ENCODE measurements around the gene TMEM121. TPM values are rescaled to one million over a fixed set of nuclear protein-coding genes. Genes with fewer than 3 reads are reported as not detected.
"Not testable (repeated sequence)": the region's sequence is repeated elsewhere in the genome, so short reads cannot be mapped to it uniquely, and the experiment has no call there.

The TMEM121 gene
- total RNA-seq, 5 donors from 2014 or later (not counting 1 experiment from before 2014, with no cell fraction given), result 1.8 to 6.7 (median 4.0) TPM

DNA sequence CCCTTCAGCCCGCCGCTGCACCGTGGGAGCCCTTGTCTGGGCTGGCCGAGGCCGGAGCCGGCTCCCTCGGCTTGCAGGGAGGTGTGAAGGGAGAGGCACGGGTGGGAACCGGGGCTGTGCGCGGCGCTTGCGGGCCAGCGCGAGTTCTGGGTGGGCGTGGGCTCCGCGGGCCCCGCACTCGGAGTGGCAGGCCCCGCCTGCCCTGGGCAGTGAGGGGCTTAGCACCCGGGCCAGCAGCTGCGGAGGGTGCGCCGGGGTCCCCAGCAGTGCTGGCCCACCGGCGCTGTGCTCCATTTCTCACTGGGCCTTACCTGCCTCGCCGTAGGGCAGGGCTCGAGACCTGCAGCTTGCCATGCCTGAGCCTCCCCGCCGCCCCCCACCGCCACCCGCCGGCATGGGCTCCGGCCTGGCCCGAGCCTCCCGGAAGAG is 21.4 kb downstream of the TMEM121 start:
- CTCF ChIA-PET, result no interaction called here
- Mint-ChIP-seq H3K4me1 (no peaks in the 10 kb centered on the region), H3K27me3 (peaks cover 0 to 5% of the 10 kb centered on the region in 2 donors), H3K9me3 (peaks cover 0 to 3% (median 0%) of the 10 kb centered on the region in 3 donors), H3K4me3 (no peak overlapping the region), H3K36me3 (no peaks in the 10 kb centered on the region), H3K27ac (no peak overlapping the region)
- H3K4me1 ChIP-seq (ENCODE audit: control insufficient read depth in 1 of 2, extremely low read depth in 1 of 2, insufficient read depth in 2 of 2, low read length in 2 of 2), result no peaks in the 10 kb centered on the region
- DNase-seq (no peak), ATAC-seq (replicated peaks in 1 of 4) (no peak)
- no peak overlapping the region for H3K4me3 ChIP-seq (ENCODE audit: control insufficient read depth in 1 of 2, extremely low read depth in 1 of 2, low read length in 1 of 2)
- peaks cover 0 to 9% of the 10 kb centered on the region in 2 experiments for H3K27me3 ChIP-seq (replicated peaks in 1 of 2; ENCODE audit: control insufficient read depth in 2 of 2, extremely low read depth in 1 of 2, insufficient read depth in 2 of 2, low read length in 1 of 2)
- WGBS (ENCODE audit: insufficient coverage), result 96% methylated on average over 33 of the region's 38 CpGs
- H3K27ac ChIP-seq (ENCODE audit: low read length), result no peak overlapping the region
- POLR2A ChIA-PET, result no interaction called here
- no peaks in the 10 kb centered on the region for H3K9me3 ChIP-seq
- H3K36me3 ChIP-seq (ENCODE audit: control insufficient read depth in 2 of 2, extremely low read depth in 1 of 2, insufficient read depth in 1 of 2, low read length in 1 of 2), result no peaks in the 10 kb centered on the region

DNA sequence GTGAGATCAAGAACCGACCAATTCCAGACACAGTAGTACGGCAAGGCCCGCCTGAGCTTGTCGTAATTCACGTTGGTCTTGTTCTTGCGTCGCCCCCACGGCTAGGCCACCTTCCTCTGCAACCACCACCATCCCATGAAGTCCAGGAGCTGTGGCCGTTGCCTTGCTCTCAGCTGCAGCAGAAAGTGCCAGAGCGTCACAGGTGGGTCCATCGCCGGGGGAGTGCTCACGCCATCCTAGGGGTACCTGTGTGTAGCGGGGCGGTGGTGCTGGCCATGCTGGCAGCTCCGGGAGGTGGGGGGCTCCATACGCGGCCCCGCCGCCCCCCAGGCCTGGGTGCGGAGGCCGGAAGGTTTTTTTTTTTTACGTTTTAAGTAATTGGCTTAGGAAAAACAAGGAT is 23.1 kb downstream of the TMEM121 start:
- ATAC-seq (replicated peaks in 1 of 4) (no peak), DNase-seq (no peak)
- no peak overlapping the region for H3K4me3 Mint-ChIP-seq
- H3K27ac Mint-ChIP-seq, result no peak overlapping the region
- CTCF ChIA-PET, result no interaction called here
- no peak overlapping the region for H3K27ac ChIP-seq (ENCODE audit: low read length)
- POLR2A ChIA-PET, result interaction anchor here in 1 of 2 donors (0.7 kb wide), 1 partner anchor 16 kb away, joined by 3 read pairs; no protein-coding TSS in a partner anchor
- H3K36me3 ChIP-seq (ENCODE audit: control insufficient read depth in 2 of 2, extremely low read depth in 1 of 2, insufficient read depth in 1 of 2, low read length in 1 of 2), result no peaks in the 10 kb centered on the region
- H3K27me3 ChIP-seq (replicated peaks in 1 of 2; ENCODE audit: control insufficient read depth in 2 of 2, extremely low read depth in 1 of 2, insufficient read depth in 2 of 2, low read length in 1 of 2), result peaks cover 0 to 9% of the 10 kb centered on the region in 2 experiments
- WGBS (ENCODE audit: insufficient coverage), result 91% methylated on average over 14 of the region's 23 CpGs
- H3K9me3 Mint-ChIP-seq, result no peaks in the 10 kb centered on the region
- H3K9me3 ChIP-seq, result no peaks in the 10 kb centered on the region
- H3K27me3 Mint-ChIP-seq, result peaks cover 3 to 5% of the 10 kb centered on the region in 2 donors
- H3K36me3 Mint-ChIP-seq, result no peaks in the 10 kb centered on the region
- no peak overlapping the region for H3K4me3 ChIP-seq (ENCODE audit: control insufficient read depth in 1 of 2, extremely low read depth in 1 of 2, low read length in 1 of 2)
- no peaks in the 10 kb centered on the region for H3K4me1 Mint-ChIP-seq
- H3K4me1 ChIP-seq (ENCODE audit: control insufficient read depth in 1 of 2, extremely low read depth in 1 of 2, insufficient read depth in 2 of 2, low read length in 2 of 2), result no peaks in the 10 kb centered on the region

DNA sequence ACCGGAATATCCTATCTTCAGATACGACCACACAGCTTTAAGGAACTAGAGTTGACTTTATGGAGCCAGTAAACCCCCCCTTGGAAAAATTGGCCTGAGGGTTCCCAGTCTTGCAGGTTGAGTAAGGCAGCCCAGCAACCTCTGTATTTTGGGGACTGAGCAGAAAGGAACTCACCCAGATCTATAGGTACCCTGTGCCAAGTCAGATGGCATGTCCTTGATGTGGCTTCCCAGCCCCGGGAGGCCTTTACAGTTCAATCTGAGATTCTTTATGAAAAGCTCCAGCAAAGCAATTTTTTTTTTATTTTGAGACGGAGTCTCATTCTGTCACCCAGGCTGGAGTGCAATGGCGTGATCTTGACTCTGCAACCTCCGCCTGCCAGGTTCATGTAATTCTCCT is 27.6 kb downstream of the TMEM121 start:
- Histone ChIP-seq H3K9me3 (no peaks in the 10 kb centered on the region), H3K36me3 (ENCODE audit: control insufficient read depth in 2 of 2, extremely low read depth in 1 of 2, insufficient read depth in 1 of 2, low read length in 1 of 2) (no peaks in the 10 kb centered on the region), H3K27me3 (replicated peaks in 1 of 2; ENCODE audit: control insufficient read depth in 2 of 2, extremely low read depth in 1 of 2, insufficient read depth in 2 of 2, low read length in 1 of 2) (peaks cover 0 to 3% of the 10 kb centered on the region in 2 experiments), H3K4me1 (ENCODE audit: control insufficient read depth in 1 of 2, extremely low read depth in 1 of 2, insufficient read depth in 2 of 2, low read length in 2 of 2) (peaks cover 0 to 3% of the 10 kb centered on the region in 2 experiments), H3K4me3 (ENCODE audit: control insufficient read depth in 1 of 2, extremely low read depth in 1 of 2, low read length in 1 of 2) (no peak overlapping the region), H3K27ac (ENCODE audit: low read length) (no peak overlapping the region)
- DNase-seq (no peak), ATAC-seq (replicated peaks in 1 of 4) (no peak)
- peaks cover 0 to 2% (median 0%) of the 10 kb centered on the region in 3 donors for H3K4me1 Mint-ChIP-seq
- H3K9me3 Mint-ChIP-seq, result no peaks in the 10 kb centered on the region
- peaks cover 8 to 16% of the 10 kb centered on the region in 2 donors for H3K27me3 Mint-ChIP-seq
- H3K4me3 Mint-ChIP-seq, result no peak overlapping the region
- WGBS (ENCODE audit: insufficient coverage), result 10% methylated on average over 2 of the region's 6 CpGs
- POLR2A ChIA-PET, result no interaction called here
- CTCF ChIA-PET, result no interaction called here
- no peak overlapping the region for H3K27ac Mint-ChIP-seq
- H3K36me3 Mint-ChIP-seq, result no peaks in the 10 kb centered on the region

DNA sequence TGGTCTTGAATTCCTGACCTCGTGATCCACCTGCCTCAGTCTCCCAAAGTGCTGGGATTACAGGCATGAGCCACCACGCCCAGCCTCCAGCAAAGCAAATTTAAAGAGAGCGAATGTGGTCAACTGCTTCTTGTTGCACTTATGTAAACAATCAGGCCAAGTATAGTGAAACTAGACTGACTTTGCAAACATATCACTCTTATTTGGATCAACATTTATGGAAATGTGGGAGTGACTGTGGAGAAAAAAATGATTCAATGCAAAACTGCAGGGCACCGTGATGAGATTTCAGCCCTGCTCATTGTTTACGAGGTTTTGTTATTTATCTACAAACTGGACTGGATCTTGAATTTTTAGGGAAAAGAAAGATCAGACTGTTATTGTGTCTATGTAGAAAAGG is 28.1 kb downstream of the TMEM121 start:
- H3K36me3 Mint-ChIP-seq, result no peaks in the 10 kb centered on the region
- H3K4me1 ChIP-seq (ENCODE audit: control insufficient read depth in 1 of 2, extremely low read depth in 1 of 2, insufficient read depth in 2 of 2, low read length in 2 of 2), result peaks cover 0 to 3% of the 10 kb centered on the region in 2 experiments
- H3K27me3 ChIP-seq (replicated peaks in 1 of 2; ENCODE audit: control insufficient read depth in 2 of 2, extremely low read depth in 1 of 2, insufficient read depth in 2 of 2, low read length in 1 of 2), result no peaks in the 10 kb centered on the region
- ChIA-PET POLR2A (no interaction called here), CTCF (no interaction called here)
- 64% methylated on average over 4 of the region's 5 CpGs for WGBS (ENCODE audit: insufficient coverage)
- H3K27me3 Mint-ChIP-seq, result peaks cover 8 to 16% of the 10 kb centered on the region in 2 donors
- no peak for DNase-seq
- peaks cover 0 to 2% (median 0%) of the 10 kb centered on the region in 3 donors for H3K4me1 Mint-ChIP-seq
- no peak overlapping the region for H3K27ac ChIP-seq (ENCODE audit: low read length)
- no peak for ATAC-seq (replicated peaks in 1 of 4)
- H3K9me3 ChIP-seq, result no peaks in the 10 kb centered on the region
- no peak overlapping the region for H3K4me3 ChIP-seq (ENCODE audit: control insufficient read depth in 1 of 2, extremely low read depth in 1 of 2, low read length in 1 of 2)
- H3K36me3 ChIP-seq (ENCODE audit: control insufficient read depth in 2 of 2, extremely low read depth in 1 of 2, insufficient read depth in 1 of 2, low read length in 1 of 2), result no peaks in the 10 kb centered on the region
- H3K4me3 Mint-ChIP-seq, result no peak overlapping the region
- no peak overlapping the region for H3K27ac Mint-ChIP-seq
- H3K9me3 Mint-ChIP-seq, result no peaks in the 10 kb centered on the region

DNA sequence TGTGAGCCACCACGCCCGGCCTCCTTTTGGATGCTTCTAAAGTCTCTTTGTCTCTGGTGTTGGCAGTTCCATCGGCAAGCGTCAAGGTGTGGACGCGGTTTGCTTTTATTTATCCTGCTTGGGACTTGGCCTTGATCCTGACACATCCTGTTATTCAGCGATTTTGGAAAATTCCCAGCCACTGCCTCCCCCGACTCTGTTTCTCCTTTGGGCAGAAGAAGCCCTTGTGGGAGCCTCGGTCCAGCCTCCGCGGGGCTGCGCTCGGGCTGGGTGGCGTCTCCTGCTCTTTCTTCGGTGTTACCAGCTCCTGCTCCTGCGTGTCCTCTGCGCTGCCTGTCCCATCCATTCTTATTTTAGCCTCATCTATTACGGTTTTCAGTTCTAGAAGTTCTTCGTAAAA is 31.3 kb downstream of the TMEM121 start:
- POLR2A ChIA-PET; ATAC-seq (replicated peaks in 1 of 4): not testable (repeated sequence)

DNA sequence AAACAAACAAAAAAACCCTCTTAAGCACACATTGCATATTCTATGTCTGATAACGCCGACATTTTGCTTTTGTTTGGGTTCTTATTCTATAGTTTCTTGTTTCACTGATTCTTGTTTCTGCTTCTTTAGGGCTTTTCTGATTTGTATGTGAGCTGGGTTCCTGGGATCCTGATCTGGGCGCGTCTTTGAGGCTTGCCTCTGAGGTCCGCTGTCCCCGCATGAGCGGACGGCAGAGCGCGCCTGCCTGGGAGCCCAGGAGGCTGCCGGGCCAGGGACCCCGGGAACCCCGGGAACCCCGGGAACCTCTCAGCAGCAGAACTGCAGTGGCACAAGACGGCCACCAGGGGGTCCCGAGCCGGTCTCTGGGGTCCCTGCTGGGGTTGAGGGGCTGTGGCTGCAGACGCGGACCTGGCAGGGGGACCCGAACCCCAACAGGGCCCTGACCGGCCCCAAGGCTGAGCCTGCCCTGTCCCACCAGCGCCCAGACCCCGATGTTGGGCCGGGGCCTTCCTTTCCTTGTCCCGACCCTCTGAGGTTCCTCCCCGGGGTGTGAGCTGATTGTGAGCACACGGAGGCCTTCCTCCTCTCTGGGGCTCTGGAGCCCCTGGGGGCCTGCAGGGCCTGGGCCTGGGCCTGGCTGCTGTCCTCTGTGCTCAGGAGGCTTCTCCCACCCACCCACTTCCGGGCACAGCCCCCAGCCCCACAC is 32.2 kb downstream of the TMEM121 start:
- Mint-ChIP-seq H3K4me1 (peaks cover 0 to 11% (median 6%) of the 10 kb centered on the region in 3 donors), H3K27me3 (peaks cover 8 to 10% of the 10 kb centered on the region in 2 donors)
- no CpG with 5 or more reads among the region's 28 CpGs for WGBS (ENCODE audit: insufficient coverage)
- H3K27ac ChIP-seq (ENCODE audit: low read length); H3K36me3 Mint-ChIP-seq; H3K4me1 ChIP-seq (ENCODE audit: control insufficient read depth in 1 of 2, extremely low read depth in 1 of 2, insufficient read depth in 2 of 2, low read length in 2 of 2); CTCF ChIA-PET; H3K9me3 Mint-ChIP-seq; H3K4me3 ChIP-seq (ENCODE audit: control insufficient read depth in 1 of 2, extremely low read depth in 1 of 2, low read length in 1 of 2); H3K27me3 ChIP-seq (replicated peaks in 1 of 2; ENCODE audit: control insufficient read depth in 2 of 2, extremely low read depth in 1 of 2, insufficient read depth in 2 of 2, low read length in 1 of 2); H3K27ac Mint-ChIP-seq; POLR2A ChIA-PET; H3K36me3 ChIP-seq (ENCODE audit: control insufficient read depth in 2 of 2, extremely low read depth in 1 of 2, insufficient read depth in 1 of 2, low read length in 1 of 2); H3K4me3 Mint-ChIP-seq; H3K9me3 ChIP-seq: not testable (repeated sequence)
- peak in 3 of 4 experiments; percentile 36 to 49 (median 44) for ATAC-seq (replicated peaks in 1 of 4)
- DNase-seq, result peak in 1 of 35 experiments; percentile 32

More for the DNA sequence above, 31.3 kb downstream of the TMEM121 start:
- H3K9me3 Mint-ChIP-seq; DNase-seq; H3K27ac ChIP-seq (ENCODE audit: low read length); H3K27ac Mint-ChIP-seq; CTCF ChIA-PET; H3K36me3 ChIP-seq (ENCODE audit: control insufficient read depth in 2 of 2, extremely low read depth in 1 of 2, insufficient read depth in 1 of 2, low read length in 1 of 2); H3K4me1 ChIP-seq (ENCODE audit: control insufficient read depth in 1 of 2, extremely low read depth in 1 of 2, insufficient read depth in 2 of 2, low read length in 2 of 2); H3K4me3 ChIP-seq (ENCODE audit: control insufficient read depth in 1 of 2, extremely low read depth in 1 of 2, low read length in 1 of 2); H3K4me1 Mint-ChIP-seq; H3K4me3 Mint-ChIP-seq; H3K9me3 ChIP-seq; H3K27me3 ChIP-seq (replicated peaks in 1 of 2; ENCODE audit: control insufficient read depth in 2 of 2, extremely low read depth in 1 of 2, insufficient read depth in 2 of 2, low read length in 1 of 2); H3K36me3 Mint-ChIP-seq: not testable (repeated sequence)
- H3K27me3 Mint-ChIP-seq, result peaks cover 8 to 10% of the 10 kb centered on the region in 2 donors
- WGBS (ENCODE audit: insufficient coverage), result 100% methylated on average over 4 of the region's 19 CpGs

All from T-cell (primary cell).